ENCODE data around the gene TM9SF1.
A peak's percentile ranks its signal among the peaks of the same experiment; 100 is the strongest.

The TM9SF1 gene

DNA sequence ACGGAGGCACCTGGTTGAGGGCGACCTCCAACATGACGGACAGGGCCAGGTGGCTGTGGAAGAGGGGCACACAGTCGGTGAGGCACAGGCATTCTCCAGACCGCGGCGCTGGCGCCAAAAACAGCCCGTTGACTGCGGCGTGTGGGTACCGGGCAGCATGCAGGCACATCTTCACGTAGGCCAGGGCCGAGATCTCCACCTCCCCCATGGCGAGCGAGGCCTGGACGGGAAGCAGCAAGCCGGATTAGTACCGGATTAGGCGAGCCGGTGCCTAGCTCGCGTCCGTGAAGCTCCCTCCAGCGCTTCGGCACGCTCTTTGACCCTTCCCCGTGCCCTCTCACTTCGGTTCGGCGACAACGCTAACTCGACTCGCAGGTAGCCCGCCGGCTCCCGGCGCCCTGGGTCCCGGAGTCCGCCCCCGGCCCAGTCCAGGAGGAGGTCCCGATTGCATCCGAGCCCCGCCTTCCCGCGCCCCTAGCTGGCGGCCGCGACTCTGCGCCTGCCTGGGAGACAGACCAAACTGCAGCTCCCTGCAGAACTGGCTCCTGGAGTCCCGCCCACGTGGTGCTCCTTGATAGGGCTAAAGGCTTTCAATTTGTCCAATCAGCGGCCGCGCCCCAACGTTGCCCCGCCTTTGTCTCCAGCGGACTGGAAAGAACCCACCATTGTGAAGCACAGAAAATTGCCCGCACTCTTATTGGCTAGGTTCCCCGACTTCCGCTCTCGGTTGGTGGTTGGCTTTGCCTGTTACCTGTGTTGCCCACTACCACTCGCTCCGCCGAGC, 54.0 kb downstream of the TM9SF1 start, which contains the start of gene EMC9:
TSS of gene EMC9 (minus strand) at position 495 of the 784 bp plus-strand sequence. CDS start at position 208, 287 bp downstream.
- CTCF ChIA-PET = interaction anchor here (0.7 to 3.7 kb wide), 16 partner anchors 10 to 187 kb away, joined by 3 to 18 read pairs (median 4); partner anchors contain the start of genes DCAF11, IRF9, NRL and TINF2
- POLR2A ChIA-PET = interaction anchor here (0.5 to 1.8 kb wide), 9 partner anchors 16 to 1628 kb away, joined by 3 to 16 read pairs (median 4); partner anchors contain the start of genes CHMP4A, DCAF11, IRF9 and NRL
- TF ChIP-seq, protein P1, sequence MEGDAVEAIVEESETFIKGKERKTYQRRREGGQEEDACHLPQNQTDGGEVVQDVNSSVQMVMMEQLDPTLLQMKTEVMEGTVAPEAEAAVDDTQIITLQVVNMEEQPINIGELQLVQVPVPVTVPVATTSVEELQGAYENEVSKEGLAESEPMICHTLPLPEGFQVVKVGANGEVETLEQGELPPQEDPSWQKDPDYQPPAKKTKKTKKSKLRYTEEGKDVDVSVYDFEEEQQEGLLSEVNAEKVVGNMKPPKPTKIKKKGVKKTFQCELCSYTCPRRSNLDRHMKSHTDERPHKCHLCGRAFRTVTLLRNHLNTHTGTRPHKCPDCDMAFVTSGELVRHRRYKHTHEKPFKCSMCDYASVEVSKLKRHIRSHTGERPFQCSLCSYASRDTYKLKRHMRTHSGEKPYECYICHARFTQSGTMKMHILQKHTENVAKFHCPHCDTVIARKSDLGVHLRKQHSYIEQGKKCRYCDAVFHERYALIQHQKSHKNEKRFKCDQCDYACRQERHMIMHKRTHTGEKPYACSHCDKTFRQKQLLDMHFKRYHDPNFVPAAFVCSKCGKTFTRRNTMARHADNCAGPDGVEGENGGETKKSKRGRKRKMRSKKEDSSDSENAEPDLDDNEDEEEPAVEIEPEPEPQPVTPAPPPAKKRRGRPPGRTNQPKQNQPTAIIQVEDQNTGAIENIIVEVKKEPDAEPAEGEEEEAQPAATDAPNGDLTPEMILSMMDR (IDR thresholded peaks at IDR 0.05; ENCODE audit: control extremely low read depth, extremely low read depth, low read depth, missing control alignments) = peak; percentile 13

DNA sequence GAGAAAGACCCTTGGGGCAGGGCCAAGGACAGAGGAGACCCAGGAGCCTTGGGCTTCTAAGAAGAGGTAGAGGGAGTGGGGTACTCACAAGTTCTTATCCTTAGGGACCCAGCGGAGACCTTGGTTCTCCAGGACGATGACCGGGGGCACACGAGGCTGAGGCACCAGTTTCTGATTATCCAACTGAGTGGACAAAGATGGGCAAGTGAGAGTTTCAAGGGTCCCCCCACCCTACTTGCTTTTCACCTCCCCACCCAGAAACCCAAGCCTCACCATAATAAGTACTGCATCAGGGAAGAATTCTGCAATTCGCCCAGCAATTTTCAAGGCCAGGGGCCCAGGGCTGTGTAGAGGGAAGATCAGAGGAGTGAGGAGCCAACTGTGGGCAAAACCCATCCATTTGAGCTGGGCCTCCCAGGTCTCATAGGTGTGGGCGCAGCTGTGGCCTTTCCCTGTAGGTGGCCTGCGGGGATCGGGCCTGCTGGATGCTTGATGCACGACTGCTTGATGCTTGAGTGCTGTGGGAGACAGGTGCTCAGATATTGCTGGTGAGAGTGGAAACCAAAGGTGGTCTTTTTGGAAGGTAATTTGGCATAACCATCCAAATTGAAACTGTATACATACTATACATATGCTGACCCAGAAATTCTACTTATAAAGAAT, 55.8 kb downstream of the TM9SF1 start:
- CTCF ChIA-PET = interaction anchor here (1.0 to 3.7 kb wide), 5 partner anchors 14 to 81 kb away, joined by 3 to 18 read pairs (median 4); partner anchors contain the start of genes DCAF11, IRF9 and NRL
- DNase-seq (ENCODE audit: extremely low spot score) = no peak
- POLR2A ChIA-PET = interaction anchor here (1.7 to 2.0 kb wide), 2 partner anchors 11 to 24 kb away, joined by 4 to 7 read pairs; partner anchors contain the start of genes DCAF11 and NRL
- TF ChIP-seq, protein P1 (IDR thresholded peaks at IDR 0.05; ENCODE audit: control extremely low read depth, extremely low read depth, low read depth, missing control alignments) = no peak

More for the DNA sequence above, 54.0 kb downstream of the TM9SF1 start, which contains the start of gene EMC9:
- peak; percentile 95 for DNase-seq (ENCODE audit: extremely low spot score)
